Liver (tissue), 3 donors: ENCODE data around the gene ANTXR1.

Source experiments
- ATF3 ChIP-seq: IDR thresholded peaks from 2 replicates; pipeline ENCODE4 v1.6.1; 2016; ENCODE audit warnings: antibody characterized with exemption
- CTCF ChIP-seq: fragments of 150-350 bp; IDR thresholded peaks from 2 replicates; pipeline ENCODE4 v1.5.1; 2017; ENCODE audit warnings: improper control_type of control experiment, low read depth, low read length; ENCODE audit not compliant: missing input control
- EGR1 ChIP-seq, 2 donors: IDR thresholded peaks; 2 replicates each; pipeline ENCODE4 v1.6.1; 2016 to 2018; ENCODE audit warnings: antibody characterized with exemption in 2 of 2, low read depth in 2 of 2
- GABPA ChIP-seq, 2 donors: IDR thresholded peaks in 1 of 2; conservative IDR thresholded peaks in 1 of 2; 2 replicates each; pipeline ENCODE4 v1.6.1; 2016; ENCODE audit warnings: antibody characterized with exemption in 2 of 2, mild to moderate bottlenecking in 1 of 2, moderate library complexity in 1 of 2
- JUND ChIP-seq, 2 donors: IDR thresholded peaks; 2 replicates each; pipeline ENCODE4 v1.6.1; 2016; ENCODE audit warnings: antibody characterized with exemption in 2 of 2
- NR2F2 ChIP-seq: IDR thresholded peaks from 2 replicates; pipeline ENCODE4 v1.6.1; 2016; ENCODE audit warnings: antibody characterized with exemption
- TAF1 ChIP-seq: conservative IDR thresholded peaks from 2 replicates; pipeline ENCODE4 v1.6.1; 2016; ENCODE audit warnings: antibody characterized with exemption, mild to moderate bottlenecking
- TF ChIP-seq, protein P1 (sequence below): IDR thresholded peaks from 2 replicates; pipeline ENCODE4 v1.6.1; 2016; ENCODE audit warnings: antibody characterized with exemption
- TF ChIP-seq, protein P2 (sequence below): IDR thresholded peaks from 2 replicates; pipeline ENCODE4 v1.6.1; 2016; ENCODE audit warnings: antibody characterized with exemption, mild to moderate bottlenecking
- donor health status: healthy.
- donor health status: healthy.

DNA sequence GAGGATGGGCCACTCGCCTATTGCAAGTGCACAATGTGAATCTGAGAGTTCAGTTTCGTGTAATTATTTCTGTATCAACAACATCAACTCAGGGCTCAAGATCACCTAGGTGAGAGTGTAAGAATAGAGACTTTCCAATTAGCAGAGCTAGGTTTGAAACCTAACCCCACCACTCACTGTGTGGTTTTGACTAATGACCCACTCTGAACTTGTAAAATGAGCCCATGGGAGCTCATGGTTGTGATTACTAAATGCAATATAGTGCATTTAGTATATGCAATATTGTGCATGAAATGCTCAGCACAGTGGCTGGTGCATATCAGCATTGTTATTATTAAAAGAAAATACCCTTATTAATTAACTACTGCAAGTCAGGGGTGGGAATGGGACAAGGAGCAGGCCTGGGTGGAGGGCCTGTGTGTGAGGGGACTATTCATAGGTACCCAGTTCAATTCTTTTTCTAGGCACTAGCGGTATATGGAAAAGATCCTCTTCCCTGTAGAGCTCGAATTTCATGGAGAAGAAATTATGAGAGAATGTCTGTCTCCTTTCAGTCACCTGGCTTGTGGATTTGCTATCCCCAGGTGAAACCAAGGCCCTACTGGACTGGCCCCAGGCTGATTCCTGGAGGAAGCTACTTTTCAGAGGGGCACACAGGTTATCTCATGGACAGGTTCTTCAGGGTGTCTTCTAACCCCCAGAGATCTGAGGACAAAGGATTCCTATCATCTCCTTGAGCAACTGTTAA lies 204.5 kb downstream of the ANTXR1 start:
- TF ChIP-seq CTCF (no peak), ATF3 (no peak), JUND (IDR thresholded peaks at IDR 0.05) (no peak), TAF1 (no peak), EGR1 (IDR thresholded peaks at IDR 0.05; ENCODE audit: low read depth in 2 of 2) (no peak), NR2F2 (no peak), GABPA (IDR thresholded peaks at IDR 0.05 in 1 of 2, conservative IDR thresholded peaks at IDR 0.05 in 1 of 2) (no peak)
- TF ChIP-seq, protein P1, sequence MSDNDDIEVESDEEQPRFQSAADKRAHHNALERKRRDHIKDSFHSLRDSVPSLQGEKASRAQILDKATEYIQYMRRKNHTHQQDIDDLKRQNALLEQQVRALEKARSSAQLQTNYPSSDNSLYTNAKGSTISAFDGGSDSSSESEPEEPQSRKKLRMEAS = no peak
- TF ChIP-seq, protein P2, sequence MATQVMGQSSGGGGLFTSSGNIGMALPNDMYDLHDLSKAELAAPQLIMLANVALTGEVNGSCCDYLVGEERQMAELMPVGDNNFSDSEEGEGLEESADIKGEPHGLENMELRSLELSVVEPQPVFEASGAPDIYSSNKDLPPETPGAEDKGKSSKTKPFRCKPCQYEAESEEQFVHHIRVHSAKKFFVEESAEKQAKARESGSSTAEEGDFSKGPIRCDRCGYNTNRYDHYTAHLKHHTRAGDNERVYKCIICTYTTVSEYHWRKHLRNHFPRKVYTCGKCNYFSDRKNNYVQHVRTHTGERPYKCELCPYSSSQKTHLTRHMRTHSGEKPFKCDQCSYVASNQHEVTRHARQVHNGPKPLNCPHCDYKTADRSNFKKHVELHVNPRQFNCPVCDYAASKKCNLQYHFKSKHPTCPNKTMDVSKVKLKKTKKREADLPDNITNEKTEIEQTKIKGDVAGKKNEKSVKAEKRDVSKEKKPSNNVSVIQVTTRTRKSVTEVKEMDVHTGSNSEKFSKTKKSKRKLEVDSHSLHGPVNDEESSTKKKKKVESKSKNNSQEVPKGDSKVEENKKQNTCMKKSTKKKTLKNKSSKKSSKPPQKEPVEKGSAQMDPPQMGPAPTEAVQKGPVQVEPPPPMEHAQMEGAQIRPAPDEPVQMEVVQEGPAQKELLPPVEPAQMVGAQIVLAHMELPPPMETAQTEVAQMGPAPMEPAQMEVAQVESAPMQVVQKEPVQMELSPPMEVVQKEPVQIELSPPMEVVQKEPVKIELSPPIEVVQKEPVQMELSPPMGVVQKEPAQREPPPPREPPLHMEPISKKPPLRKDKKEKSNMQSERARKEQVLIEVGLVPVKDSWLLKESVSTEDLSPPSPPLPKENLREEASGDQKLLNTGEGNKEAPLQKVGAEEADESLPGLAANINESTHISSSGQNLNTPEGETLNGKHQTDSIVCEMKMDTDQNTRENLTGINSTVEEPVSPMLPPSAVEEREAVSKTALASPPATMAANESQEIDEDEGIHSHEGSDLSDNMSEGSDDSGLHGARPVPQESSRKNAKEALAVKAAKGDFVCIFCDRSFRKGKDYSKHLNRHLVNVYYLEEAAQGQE = no peak
